Fibroblast of pulmonary artery (primary cell): ENCODE measurements around the gene UQCRC1.
A peak's percentile ranks its signal among the peaks of the same experiment; 100 is the strongest.

Source experiments
- DNase-seq: peaks from one replicate; pipeline ENCODE4 v3.0.0-alpha.2; 2010; ENCODE audit warnings: low read depth
- H3K4me3 ChIP-seq: replicated peaks from 2 replicates; pipeline ENCODE4 v1.5.1; 2011; ENCODE audit warnings: low read depth, mild to moderate bottlenecking, control low read depth, low read length, moderate library complexity
- TF ChIP-seq, protein P1 (sequence below): IDR thresholded peaks from 2 replicates; pipeline ENCODE4 v1.5.1; 2011; ENCODE audit warnings: mild to moderate bottlenecking, control low read depth, low read length, inconsistent platforms; ENCODE audit errors: missing control alignments

The UQCRC1 gene

DNA sequence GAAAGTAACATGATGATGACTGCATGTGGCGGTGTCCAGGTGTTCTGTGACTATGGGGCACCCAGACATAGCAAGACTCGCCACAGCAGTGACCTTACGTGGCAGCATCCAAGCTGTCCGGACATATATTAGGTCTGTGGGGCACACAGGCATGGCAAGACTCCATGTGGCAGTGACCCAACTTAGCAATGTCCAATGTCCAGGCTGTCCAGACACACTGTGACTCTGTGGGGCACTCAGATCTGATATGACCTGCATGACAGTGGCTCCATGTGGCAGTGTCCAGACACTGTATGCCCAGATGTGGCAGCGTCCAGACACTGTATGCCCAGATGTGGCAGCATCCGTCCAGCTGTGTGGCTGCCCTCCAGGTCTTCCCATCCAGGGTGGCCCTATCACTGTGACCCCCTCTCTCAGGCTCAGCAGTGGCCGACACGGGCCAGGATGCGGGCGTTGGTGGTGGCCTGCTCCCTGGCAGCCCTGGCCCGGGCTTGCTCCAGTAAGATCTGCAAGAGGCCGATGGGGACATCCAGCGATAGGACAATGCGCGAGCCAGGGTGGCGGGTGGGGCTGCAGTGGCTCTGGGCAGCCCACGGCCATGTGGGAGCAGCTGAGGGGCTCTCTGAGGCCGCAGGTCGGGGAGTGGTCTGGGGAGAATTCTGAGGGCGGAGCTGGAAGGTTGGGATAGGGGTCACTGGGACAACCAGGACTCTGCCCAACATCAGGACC, 46.9 kb downstream of the UQCRC1 start:
- no peak overlapping the region for H3K4me3 ChIP-seq
- no peak for DNase-seq
- TF ChIP-seq, protein P1, sequence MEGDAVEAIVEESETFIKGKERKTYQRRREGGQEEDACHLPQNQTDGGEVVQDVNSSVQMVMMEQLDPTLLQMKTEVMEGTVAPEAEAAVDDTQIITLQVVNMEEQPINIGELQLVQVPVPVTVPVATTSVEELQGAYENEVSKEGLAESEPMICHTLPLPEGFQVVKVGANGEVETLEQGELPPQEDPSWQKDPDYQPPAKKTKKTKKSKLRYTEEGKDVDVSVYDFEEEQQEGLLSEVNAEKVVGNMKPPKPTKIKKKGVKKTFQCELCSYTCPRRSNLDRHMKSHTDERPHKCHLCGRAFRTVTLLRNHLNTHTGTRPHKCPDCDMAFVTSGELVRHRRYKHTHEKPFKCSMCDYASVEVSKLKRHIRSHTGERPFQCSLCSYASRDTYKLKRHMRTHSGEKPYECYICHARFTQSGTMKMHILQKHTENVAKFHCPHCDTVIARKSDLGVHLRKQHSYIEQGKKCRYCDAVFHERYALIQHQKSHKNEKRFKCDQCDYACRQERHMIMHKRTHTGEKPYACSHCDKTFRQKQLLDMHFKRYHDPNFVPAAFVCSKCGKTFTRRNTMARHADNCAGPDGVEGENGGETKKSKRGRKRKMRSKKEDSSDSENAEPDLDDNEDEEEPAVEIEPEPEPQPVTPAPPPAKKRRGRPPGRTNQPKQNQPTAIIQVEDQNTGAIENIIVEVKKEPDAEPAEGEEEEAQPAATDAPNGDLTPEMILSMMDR = no peak

DNA sequence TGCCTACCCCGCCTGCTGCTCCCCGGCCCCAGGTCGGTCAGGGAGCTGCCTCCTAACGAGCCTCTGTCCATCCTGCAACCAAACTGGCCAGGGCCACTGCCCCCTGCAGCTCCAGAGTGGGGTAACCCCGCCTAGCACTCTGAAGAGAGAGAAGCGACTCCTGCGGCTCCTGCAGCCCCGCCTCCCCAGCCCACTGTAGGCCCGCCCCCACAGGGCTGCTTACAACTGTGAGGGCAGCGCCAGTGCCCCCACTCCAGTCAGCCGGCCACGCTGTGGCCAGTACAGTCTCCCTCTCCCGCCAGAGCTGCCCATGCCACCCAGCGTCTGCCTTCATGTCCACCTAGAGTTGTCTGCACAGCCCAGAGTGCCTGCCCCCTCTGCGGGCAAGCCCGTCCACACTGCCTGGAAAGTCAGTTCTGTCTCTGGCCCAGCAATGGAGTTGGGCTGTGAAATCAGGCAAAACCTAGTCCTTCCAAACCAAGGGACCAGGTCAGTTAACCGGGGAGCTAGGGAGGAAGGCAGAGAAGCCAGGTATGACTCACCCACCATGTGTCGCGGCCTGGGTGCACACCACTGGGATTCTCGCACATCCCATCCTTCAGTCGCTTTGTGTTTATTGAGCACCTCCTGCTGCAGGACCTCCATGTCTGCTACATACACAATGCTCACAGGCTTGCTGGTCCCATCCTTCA, 48.3 kb downstream of the UQCRC1 start:
- peak; percentile 47 for DNase-seq
- TF ChIP-seq, protein P1 = peak; percentile 26
- H3K4me3 ChIP-seq = no peak overlapping the region

DNA sequence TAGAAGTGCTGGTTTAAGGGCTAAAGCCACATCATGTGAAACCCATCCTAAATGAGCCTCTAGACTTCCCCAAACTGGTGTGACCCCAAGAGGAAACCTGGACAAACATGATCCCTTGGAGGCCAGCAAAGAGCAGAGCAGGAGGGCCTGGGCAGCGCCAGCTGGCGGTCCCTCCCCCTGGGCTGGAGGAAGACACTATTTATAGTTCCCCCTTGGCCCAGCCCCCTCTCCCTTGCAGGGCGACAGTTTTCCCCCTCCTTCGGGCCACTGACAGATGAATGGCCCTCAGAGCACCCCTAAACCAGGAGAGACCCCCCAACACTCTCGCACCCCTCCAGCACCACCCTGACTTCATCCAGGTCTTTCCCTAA, 48.8 kb downstream of the UQCRC1 start:
- no peak overlapping the region for H3K4me3 ChIP-seq
- no peak for DNase-seq
- TF ChIP-seq, protein P1 = no peak

DNA sequence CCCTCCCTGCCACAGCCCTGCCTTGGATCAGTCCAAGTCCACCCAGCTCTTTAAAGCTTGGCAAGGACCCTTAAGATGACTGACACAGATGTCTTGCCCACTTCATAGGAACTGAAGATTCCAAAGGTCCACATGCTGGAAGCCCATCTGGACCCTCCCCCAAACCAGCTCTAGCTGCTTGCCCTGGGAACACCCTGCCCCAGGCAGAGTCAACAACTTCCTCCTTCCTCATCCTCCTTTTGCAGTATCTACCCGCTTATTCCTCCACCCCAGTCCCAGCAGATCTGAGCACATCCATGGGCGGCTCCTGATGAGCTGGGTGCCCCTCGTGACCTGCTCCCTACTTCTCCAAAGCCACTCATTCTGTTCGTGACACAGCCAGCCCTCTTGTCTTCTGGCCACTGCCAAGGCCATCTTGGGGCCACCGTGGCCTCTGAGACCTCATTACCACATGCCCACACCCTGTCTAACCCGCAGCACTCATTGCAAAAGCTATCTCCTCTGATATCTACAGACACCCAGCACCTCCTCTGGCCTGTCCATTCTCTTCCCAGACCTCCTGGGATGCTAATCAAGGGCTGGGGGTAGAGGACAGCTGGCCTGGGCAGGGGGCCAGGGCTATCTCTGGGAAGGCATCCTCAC, 50.8 kb downstream of the UQCRC1 start:
- no peak overlapping the region for H3K4me3 ChIP-seq
- TF ChIP-seq, protein P1 = no peak
- no peak for DNase-seq

DNA sequence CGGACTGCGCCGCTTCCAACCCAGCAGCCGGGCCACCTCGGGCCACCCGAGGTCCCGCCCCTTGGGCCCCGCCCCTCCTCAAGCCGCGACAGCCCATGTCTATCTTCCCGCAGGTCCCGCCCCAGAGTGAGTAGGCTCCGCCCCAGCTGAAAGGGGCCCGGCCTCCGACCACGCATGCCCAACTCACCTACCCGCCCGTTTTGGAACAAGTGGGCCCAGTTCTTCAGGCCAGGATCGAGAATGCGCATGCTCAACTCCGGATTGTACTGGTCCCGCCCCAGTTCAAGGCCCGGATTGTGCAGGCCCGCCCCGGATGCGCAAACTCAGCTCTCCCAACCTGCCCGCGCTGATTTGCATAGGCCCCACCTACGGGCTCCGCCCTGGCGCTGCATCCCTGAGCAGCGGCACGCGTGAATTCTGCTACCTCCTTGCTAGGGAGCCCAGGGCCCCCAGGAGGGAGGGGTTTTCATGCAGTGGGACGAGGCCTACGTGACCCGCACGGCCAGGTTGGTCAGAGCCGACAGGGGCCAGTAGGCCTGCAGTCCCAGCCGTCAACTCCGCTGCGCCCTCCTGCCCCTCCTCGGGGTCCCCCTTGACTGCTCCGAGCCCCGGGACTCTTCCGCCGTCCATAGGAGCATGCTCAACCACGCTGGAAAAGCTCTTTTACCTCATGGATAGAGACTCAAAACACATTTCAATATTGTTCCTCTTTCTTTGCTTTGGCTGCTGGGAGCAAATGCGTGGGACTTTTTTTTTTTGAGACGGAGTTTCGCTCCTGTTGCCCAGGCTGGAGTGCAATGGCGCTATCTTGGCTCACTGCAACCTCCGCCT, 52.4 kb downstream of the UQCRC1 start, which contains the start of gene PFKFB4:
Gene PFKFB4 (minus strand): TSS at position 8 of the 831 bp plus-strand sequence. CDS start 26 bp downstream, outside the sequence.
- TF ChIP-seq, protein P1 = no peak
- DNase-seq = peak; percentile 100
- peak within 1 kb of the TSS; percentile 70 for H3K4me3 ChIP-seq

DNA sequence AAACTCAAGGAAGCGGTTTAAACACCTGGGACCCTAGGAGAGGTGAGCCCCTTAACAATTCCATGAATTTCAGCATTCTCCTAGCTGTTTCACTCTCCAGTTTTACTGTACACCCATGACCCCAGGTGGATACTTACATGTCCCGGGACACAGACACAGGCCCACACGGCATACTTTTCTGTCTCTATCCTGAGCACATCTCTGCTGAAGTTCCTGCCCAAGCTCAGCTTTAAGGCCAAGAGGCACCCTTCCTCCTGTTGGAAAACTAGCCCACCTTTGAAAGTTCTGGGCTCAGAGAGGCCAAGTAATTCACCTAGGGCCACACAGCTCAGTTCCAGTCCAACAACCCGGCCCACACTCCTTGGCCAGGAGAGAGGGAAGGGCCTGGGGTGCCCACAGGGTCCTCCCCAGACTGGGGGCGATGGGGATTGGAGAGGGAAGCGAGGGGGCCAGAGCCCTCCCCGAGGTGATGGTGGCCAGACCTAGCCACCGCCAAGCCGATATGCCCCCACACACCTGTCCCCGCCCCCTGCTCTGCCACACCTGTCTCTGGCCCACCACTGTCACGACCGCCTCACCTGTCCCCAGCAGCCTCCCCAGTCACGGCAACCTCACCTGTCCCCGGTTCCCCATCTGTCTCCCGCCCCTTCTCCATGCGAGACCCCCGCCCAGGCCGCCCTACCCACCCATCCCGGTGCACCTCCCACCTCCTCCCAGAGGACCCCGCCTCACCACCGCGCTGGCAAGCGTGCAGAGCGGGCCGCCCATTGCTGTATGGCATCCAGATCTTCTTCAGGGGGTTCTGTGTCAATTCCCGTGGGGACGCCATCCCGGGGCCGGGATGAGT, 53.3 kb downstream of the UQCRC1 start:
- peak overlapping the region; percentile 70 for H3K4me3 ChIP-seq
- TF ChIP-seq, protein P1 = no peak
- DNase-seq = no peak
